K562 (cell line): Measurements from ENCODE around the gene S100A3. TPM values are rescaled to one million over a fixed set of nuclear protein-coding genes. Genes with fewer than 3 reads are reported as not detected.

ENCODE experiments used
- DIDO1 ChIP-seq: fragments of 450-650 bp; IDR thresholded peaks from 2 replicates; pipeline ENCODE4 v1.6.1; 2016; ENCODE audit warnings: low read depth, missing biosample characterization, missing genetic modification characterization
- E2F8 ChIP-seq: fragments of 450-650 bp; IDR thresholded peaks from 2 replicates; pipeline ENCODE4 v1.7.1; 2018; ENCODE audit warnings: mild to moderate bottlenecking, low read depth; ENCODE audit not compliant: partially characterized antibody
- ETS2 ChIP-seq: IDR thresholded peaks from 2 replicates; pipeline ENCODE4 v1.6.1; 2016; ENCODE audit warnings: borderline replicate concordance, missing genetic modification characterization, mild to moderate bottlenecking, moderate library complexity, missing compliant biosample characterization; ENCODE audit not compliant: poor library complexity, severe bottlenecking
- FOXJ2 ChIP-seq: fragments of 200-800 bp; sonication (Bioruptor generic); IDR thresholded peaks from 2 replicates; pipeline ENCODE4 v1.6.1; 2016; ENCODE audit warnings: missing genetic modification characterization, missing compliant biosample characterization
- HES1 ChIP-seq: fragments of 450-650 bp; IDR thresholded peaks from 2 replicates; pipeline ENCODE4 v1.6.1; 2016; ENCODE audit warnings: low read depth, mild to moderate bottlenecking, moderate library complexity
- HNRNPLL ChIP-seq: fragments of 200-400 bp; formaldehyde crosslinking; IDR thresholded peaks from 2 replicates; pipeline ENCODE4 v1.6.1; 2017; ENCODE audit warnings: low read length, low read depth, mild to moderate bottlenecking; ENCODE audit not compliant: poor library complexity, severe bottlenecking
- JUND ChIP-seq, 2 experiments: IDR thresholded peaks; 2 replicates in 1 of 2; 3 replicates in 1 of 2; pipeline ENCODE4 v1.6.1; 2011; ENCODE audit warnings: borderline replicate concordance in 2 of 2, low read depth in 2 of 2, low read length in 2 of 2, improper control_type of control experiment in 1 of 2, missing biosample characterization in 1 of 2, missing genetic modification characterization in 1 of 2, missing genetic modification reagents in 1 of 2
- LCOR ChIP-seq: sonication (generic); formaldehyde crosslinking; IDR thresholded peaks from 2 replicates; pipeline ENCODE4 v1.8.0; 2022; ENCODE audit warnings: mild to moderate bottlenecking, missing genetic modification reagents
- PURB ChIP-seq: sonication (generic); formaldehyde crosslinking; IDR thresholded peaks from 2 replicates; pipeline ENCODE4 v1.9.0; 2021; ENCODE audit warnings: low read depth, mild to moderate bottlenecking, missing genetic modification reagents
- RAD51 ChIP-seq: fragments of 450-650 bp; IDR thresholded peaks from 2 replicates; pipeline ENCODE4 v1.7.1; 2016; ENCODE audit warnings: low read depth, mild to moderate bottlenecking, borderline replicate concordance
- RFX7 ChIP-seq: fragments of 250-450 bp; sonication (Bioruptor Pico); IDR thresholded peaks from 2 replicates; pipeline ENCODE4 v1.5.1; 2021; ENCODE audit warnings: mild to moderate bottlenecking
- STAT6 ChIP-seq: sonication (generic); formaldehyde crosslinking; IDR thresholded peaks from 2 replicates; pipeline ENCODE4 v1.8.1; 2023; ENCODE audit warnings: mild to moderate bottlenecking, missing genetic modification reagents
- TAF15 ChIP-seq: fragments of 200-400 bp; formaldehyde crosslinking; IDR thresholded peaks from 2 replicates; pipeline ENCODE4 v1.6.1; 2017; ENCODE audit warnings: mild to moderate bottlenecking, low read depth, low read length, moderate library complexity
- ZFX ChIP-seq: sonication (generic); formaldehyde crosslinking; IDR thresholded peaks from 2 replicates; pipeline ENCODE4 v1.8.0; 2022; ENCODE audit warnings: mild to moderate bottlenecking, missing genetic modification reagents, moderate library complexity
- ZNF324 ChIP-seq: fragments of 250-450 bp; sonication (Bioruptor Pico); IDR thresholded peaks from 2 replicates; pipeline ENCODE4 v1.4.0; 2020; ENCODE audit warnings: mild to moderate bottlenecking
- ZNF408 ChIP-seq: fragments of 250-450 bp; sonication (Bioruptor Pico); IDR thresholded peaks from 2 replicates; pipeline ENCODE4 v1.4.0; 2020; ENCODE audit warnings: low read depth, mild to moderate bottlenecking, moderate library complexity
- ZNF76 ChIP-seq: fragments of 250-450 bp; sonication (Bioruptor Pico); IDR thresholded peaks from 2 replicates; pipeline ENCODE4 v1.4.0; 2020; ENCODE audit warnings: mild to moderate bottlenecking, moderate library complexity, borderline replicate concordance
- ZNF77 ChIP-seq: fragments of 250-450 bp; sonication (Bioruptor Pico); IDR thresholded peaks from 2 replicates; pipeline ENCODE4 v1.5.0; 2020
- polyA plus RNA-seq, 8 experiments: library from polyadenylated mRNA; depleted of rRNA in 4 of 8; stranded (reverse) in 5 of 8; unstranded in 3 of 8; fragments of >200 nt; fragmentation: Nextera tagmentation in 2 of 8; fragmentation: Illumina TruSeq in 1 of 8; extraction: Ambion mirVana in 2 of 8; extraction: Trizol in 1 of 8; gene quantifications; 2 replicates each; pipeline versions ENCODE4 v1.2.1 to v1.2.3, GENCODE V29; 2011 to 2014; ENCODE audit warnings: inconsistent platforms in 1 of 8, missing spikeins in 1 of 8
- total RNA-seq, 7 experiments: library from RNA; depleted of rRNA in 6 of 7; stranded (reverse); fragments of >200 nt in 6 of 7; fragmentation: Illumina TruSeq in 2 of 7; extraction: Trizol in 2 of 7; gene quantifications; 2 replicates each; pipeline versions ENCODE4 v1.2.1 to v1.2.3, GENCODE V29; 2011 to 2021; ENCODE audit warnings: low replicate concordance in 1 of 7
- TF ChIP-seq, protein P1 (sequence below): fragments of 450-650 bp; formaldehyde crosslinking; IDR thresholded peaks from 2 replicates; pipeline ENCODE4 v1.4.0; 2022; ENCODE audit warnings: missing genetic modification characterization

Gene S100A3
- total and polyA plus RNA-seq, 9 of the 15 experiments (the other 6 are each of a cell fraction or from before 2014, with no cell fraction given): 0.08 to 1.7 (median 0.18) TPM; not detected in 4

DNA sequence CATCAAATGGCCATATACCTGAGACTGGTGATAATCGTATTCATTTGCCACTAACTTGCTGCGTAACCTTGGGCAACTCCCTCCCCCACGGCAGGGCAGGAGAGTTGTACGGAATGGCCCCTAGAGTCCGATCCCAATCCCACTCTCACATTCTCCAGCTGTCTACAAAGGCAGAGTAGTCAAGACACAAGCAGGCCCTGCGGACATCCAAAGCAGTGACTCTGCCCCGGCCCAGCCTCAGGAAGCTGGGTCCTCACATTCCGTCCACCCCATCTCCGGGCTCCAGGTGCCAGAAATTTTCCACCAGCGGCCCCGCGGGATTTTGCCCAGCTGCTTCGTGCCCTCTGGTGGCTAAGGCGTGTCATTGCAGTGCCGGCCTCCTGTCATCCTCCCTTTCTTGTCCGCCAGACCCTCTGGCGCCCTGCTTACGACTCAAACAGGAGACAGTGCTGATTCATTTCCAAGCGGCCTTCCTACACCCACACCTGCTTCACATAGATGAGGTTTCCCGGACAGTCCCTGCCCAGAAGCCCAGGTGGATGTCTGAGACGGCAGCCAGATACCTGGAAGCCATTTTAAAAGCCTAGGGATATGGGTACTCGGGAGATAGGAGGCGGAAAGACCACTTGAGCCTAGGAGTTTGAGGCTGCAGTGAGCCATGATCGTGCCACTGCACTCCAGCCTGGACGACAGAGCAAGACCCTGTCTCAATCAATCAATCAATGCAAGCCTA lies 19.5 kb upstream of the S100A3 start (continued):
- TF ChIP-seq ETS2: no peak
- TF ChIP-seq ZNF76: no peak
- TF ChIP-seq RFX7: no peak
- peak; percentile 62; the same call in 1 of the 2 replicates for TF ChIP-seq STAT6 (CRISPR knock-in tag)
- peak; percentile 67; the same call in 1 of the 2 replicates for TF ChIP-seq LCOR (CRISPR knock-in tag)
- TF ChIP-seq ZNF408 (CRISPR knock-in tag): no peak
- TF ChIP-seq ZNF324 (CRISPR knock-in tag): no peak
- no peak for TF ChIP-seq FOXJ2 (tag)
- TF ChIP-seq PURB (CRISPR knock-in tag): no peak
- TF ChIP-seq HNRNPLL: no peak
- TF ChIP-seq, protein P1, sequence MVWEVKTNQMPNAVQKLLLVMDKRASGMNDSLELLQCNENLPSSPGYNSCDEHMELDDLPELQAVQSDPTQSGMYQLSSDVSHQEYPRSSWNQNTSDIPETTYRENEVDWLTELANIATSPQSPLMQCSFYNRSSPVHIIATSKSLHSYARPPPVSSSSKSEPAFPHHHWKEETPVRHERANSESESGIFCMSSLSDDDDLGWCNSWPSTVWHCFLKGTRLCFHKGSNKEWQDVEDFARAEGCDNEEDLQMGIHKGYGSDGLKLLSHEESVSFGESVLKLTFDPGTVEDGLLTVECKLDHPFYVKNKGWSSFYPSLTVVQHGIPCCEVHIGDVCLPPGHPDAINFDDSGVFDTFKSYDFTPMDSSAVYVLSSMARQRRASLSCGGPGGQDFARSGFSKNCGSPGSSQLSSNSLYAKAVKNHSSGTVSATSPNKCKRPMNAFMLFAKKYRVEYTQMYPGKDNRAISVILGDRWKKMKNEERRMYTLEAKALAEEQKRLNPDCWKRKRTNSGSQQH (CRISPR knock-in tag): peak; percentile 57; the same call in 1 of the 2 replicates
- TF ChIP-seq ZFX (CRISPR knock-in tag): peak; percentile 43
- TF ChIP-seq JUND (IDR thresholded peaks at IDR 0.05; ENCODE audit: borderline replicate concordance, low read depth, low read length): peak; percentile 75
- TF ChIP-seq JUND (tag; IDR thresholded peaks at IDR 0.05; ENCODE audit: borderline replicate concordance, low read depth, low read length): peak; percentile 37; the same call in 1 of the 3 replicates
- TF ChIP-seq HES1: no peak
- TF ChIP-seq RAD51: no peak
- 0 out of 2 replicates have a peak, but pooled peaks have one; percentile 28 for TF ChIP-seq DIDO1 (tag)
- TF ChIP-seq TAF15: no peak
- no peak for TF ChIP-seq ZNF77 (CRISPR knock-in tag)
- peak; percentile 29 for TF ChIP-seq E2F8
